ENCODE data around the gene CEBPA.

The CEBPA gene

DNA sequence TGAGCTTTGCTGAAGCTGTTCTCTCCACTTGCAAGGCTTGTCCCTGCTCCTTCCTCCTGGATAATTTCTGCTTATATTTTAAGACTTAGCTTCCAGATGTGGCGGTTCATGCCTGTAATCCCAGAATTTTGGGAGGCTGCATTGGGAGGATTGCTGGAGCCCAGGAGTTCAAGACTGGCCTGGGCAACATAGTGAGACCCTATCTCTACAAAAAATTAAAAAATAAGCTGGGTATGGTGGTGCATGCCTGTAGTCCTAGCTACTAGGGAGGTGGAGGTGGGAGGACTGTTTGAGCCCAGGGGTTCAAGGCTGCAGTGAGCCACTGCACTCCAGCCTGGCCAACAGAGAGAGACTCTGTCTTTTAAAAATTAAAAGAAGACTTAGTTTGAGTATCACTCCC is 31.6 kb downstream of the CEBPA start:
- DNase-seq = no peak

DNA sequence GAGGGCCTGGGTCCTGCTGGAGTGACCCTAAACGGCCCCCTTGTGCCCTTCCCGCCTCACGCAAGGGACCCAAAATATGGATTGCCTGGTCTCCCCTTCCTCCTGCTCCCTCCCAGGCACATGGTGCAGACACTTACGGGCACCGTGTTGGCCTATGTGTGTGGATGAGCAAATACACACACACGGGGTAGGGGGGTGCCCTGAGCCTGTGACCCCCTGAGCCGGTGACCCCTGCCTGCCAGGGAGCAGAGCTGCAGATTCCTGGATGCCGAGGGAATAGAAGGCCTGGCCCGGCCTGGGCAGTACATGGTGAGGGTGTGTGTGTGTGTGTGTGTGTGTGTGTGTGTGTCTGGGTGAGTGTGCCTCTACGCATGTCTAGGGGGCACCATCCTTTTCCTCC is 33.3 kb downstream of the CEBPA start:
- DNase-seq = no peak

DNA sequence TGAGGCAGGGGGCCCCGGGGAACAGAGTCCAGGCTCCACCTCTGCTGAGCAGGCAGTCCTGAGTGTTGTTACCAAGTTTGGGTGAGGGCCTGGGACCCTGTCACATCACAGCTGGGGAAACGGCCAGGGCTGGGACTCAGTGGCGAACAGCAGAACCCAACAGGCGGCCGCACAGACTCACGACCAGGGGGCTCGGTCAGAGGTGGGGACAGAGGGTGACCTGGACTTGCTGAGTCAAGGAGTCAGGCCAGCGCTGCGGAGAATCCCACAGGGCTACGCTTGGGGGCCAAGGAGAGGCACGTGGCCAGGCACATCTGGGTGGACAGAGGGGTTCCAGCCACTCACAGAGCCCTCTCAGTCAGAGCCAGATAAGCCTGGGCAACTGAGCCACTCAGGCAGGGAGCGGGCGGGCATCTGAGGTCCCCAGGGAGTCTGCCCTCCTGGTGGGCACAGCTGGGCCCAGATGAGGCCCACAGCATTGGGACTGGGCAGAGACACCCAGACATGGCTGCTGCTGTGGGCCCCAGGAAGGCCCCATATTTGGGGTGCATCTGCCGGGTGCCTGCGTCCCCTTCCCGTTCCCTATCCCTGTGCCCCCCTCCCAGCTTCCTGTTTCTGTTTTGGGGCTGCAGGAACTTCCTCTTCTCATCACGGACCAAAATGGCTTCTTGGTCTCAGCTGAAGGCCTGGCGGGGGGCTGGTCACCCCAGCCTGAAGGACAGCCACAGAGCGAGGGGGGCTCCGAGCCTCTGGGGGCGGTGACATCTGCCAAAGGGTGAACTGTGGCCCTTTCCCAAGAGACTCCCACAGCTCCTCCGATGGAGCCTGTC is 34.0 kb downstream of the CEBPA start:
- no peak for DNase-seq

DNA sequence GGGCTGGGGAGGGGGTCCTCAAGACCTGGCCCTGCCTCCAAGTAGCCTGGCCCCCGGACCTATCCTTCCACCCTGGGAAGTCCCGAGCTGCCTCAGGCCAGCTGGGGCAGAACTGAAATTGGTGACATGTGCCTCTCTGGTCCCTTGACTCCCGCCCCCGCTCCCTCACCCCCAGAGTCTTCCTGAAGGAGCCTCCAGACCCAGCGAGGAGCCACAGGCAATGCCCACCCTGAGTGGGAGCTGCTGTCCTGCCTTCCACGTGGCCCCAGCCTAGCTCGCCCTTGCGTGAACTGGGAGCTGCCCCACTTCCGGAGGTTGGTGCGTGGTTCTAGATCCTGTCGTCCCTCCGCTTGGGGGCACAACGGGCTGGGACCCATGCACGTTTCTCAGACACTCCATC is 34.6 kb downstream of the CEBPA start:
- no peak for DNase-seq

DNA sequence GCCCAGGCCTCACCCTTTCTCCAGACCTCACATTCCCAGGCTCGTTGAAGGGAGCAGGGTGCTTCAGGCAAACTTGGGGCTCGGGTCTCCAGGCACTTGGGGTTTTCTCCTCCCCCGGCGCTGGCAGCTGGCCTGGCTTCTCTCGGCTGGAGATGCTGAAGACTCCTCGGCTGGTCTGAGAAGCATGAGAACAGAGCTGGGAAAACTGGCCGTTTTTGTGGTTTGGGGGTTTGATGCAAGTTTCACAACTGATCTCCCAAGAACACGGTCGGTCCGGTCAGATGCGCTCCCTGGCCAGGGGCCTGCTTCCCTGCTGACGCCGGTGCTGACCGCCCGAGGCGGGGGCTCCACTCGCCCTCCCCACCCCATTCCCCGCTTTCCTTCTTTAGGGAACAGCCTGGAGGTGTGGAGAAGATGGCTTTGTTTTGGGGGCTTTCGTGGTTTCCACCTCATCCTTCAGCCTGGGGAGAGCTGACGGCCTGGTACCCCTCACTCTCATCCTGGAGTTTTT is 35.3 kb downstream of the CEBPA start:
- no peak for DNase-seq

DNA sequence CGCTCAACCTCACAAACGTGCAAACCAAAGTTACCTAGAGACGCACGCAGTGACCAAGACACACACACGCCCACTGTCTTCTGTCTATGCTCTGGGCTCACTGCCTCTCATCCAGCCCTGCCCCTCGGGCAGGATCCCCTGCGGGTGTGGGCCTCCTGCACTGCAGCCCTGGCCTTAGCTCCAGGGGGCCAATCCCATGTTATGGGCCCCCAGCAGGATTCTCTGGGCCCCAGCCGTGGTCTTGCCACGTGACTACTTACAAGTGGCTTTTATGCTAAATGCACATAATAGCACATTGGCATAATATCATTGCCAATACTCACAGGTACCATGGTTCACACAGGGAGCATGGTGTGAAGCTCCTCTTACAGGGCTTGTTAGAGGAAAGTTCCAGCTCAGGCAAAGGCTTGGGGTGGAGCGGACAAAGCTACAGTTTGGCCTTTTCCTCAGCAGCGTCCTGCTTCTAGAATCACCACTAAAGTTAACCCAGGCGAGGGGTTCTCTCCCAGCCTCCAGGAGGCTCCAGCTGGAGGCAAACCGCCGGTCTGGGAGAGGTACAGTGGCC is 37.4 kb downstream of the CEBPA start:
- DNase-seq = no peak

DNA sequence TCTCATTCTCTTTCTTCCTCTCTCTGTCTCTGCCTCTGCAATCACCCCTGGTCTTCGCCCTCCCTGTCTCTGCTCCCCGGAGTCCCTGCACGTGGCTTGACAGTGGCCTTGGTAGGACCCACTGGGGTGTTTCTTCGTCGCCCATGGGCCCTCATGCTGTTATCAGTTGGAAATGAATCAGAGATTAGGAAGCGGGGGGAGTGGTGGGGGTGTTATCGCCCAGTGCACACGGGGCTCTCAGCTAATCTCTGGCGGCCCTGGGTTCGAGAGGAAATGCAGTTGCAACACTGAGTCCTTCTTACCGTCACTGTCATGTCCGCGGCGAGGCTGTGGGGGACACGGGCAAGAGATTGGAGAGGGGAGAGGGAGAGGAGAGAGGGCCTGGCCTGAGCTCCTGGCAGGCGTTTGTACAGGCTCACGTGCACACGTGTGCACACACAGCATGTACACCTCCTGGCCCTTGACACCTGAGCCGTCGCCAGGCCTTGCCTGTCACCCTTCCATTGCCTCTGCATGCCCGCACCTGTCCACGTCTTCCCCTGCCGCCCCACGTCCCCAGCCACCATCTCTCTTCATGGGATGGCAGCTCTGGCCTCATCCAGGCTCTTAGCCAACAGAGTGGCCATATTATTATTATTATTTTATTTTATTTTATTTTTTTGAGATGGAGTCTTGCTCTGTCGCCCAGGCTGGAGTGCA is 38.9 kb downstream of the CEBPA start:
- DNase-seq = no peak

DNA sequence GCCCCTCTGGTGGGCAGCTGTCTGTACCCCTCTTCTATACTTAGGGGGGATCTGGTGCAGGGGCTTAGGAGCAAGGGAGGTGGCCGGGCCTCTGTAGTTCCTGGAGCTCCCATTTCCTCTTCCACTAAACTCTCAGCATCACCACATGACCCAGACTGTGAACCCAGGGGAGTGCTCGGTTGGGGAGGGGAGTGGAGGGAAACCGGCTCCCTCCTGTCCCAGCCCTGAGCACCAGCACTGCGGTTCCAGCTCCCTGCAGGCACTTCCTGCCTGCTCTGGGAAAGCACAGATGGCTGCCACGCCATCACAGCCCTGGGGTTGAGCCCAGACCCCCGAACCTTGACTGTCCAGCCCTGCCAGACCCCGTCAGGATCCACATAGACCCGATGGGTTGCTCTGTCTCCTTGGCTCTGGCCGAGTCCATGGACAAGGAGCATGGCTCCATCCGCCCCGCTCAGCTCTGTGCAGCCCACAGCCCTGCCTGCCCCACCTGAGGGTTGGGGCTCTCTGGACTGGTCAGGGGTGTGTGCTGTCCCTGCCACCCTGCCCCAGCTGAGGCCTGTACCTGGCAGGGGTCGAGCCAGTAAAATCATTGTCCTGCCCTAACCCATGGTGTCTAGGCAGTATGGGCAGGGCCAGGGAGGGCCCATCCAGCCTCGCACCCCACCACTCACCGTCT is 40.7 kb downstream of the CEBPA start:
- no peak for DNase-seq

DNA sequence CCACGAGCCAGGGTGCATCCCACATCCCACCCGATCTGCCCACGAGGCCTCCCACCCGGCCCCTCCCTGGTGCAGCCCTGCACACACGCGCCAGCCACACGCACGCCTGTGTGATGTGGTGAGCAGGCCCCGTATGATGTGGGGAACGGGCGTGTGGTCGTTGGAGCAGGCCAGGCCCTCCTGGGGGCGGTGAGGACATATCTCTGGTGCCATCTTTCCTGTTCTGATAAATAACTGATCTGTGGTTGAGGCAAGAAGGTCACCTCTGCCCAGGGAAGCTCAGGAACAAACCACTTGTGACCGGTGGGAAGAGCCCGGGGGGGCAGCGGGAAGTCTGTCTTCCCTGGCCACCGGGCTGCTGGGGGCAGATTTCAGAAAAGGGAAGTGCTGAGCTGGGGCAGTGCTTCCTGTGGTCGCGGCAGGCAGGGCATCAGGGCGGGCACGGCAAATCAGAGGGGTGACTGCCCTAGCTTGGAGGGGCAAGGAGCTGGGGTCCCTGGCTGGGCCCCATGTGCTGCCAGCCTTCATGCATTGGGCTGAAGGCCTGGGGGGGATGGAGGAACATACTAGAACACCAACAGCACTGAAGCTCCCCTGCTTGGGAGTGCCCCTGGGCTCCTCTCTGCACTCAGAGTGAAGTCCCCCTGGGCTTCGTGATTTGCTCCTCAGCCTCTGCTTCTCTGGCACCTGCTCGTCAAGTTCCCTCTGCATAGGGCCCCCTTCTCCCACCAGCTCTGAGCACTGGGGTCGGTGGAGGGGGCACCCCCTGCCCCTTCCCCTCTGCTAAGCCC is 41.5 kb downstream of the CEBPA start:
- no peak for DNase-seq

DNA sequence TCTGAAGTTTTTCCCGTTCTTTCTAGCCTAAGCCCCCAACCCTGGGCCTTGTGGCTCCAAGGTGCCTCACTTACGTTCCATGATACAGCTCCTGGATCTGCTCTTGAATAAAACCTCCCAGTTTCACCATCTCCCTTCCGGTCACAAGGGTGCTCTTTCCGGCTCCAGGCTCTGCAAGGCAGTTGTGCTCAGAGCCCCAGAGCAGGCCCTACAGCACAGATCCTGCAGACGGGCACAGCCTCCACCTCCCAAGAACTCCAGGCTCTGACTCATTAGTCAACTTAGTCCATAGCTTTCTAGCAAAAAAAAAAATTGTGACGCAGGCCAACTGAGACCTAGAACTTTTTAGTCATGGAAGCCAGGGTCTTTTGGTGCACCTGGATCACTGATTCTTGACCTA is 42.8 kb downstream of the CEBPA start:
- no peak for DNase-seq

DNA sequence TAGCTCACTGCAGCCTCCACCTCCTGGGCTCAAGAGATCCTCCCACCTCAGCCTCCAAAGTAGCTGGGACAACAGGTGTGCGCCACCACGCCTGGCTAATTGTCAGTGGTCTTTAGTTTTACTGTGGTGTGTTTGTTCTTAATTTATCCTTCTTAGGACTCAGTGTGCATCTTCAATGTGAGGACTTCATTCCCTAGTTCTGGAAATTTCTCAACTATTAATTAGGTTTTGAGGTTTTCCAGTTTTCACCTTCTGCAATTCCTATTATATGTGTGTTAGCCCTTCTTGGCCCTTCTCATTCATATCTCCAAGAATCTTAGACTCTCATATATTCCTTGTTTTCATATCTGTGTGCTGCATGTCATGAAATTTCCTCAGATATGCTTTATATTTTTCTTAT is 44.5 kb downstream of the CEBPA start:
- no peak for DNase-seq

DNA sequence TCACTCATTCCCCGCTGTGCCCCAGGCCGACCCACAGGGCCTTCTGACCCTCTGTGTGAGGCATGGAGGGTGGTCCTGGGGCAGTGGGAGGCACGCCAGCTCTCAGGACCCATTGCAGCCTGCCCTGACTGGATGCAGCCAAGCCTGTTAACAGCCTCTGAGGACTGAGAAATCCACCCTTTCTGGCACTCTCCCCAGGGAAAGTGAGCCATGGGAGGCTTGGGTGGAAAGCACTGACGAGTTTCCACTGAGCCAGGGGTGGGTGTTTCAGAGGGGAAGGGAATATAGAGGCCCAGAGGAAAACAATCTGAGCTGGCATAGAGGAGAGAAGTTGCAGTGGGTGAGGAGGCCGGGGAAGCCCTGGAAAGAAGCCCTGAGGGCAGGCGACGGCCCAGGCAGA is 46.1 kb downstream of the CEBPA start:
- DNase-seq = no peak

DNA sequence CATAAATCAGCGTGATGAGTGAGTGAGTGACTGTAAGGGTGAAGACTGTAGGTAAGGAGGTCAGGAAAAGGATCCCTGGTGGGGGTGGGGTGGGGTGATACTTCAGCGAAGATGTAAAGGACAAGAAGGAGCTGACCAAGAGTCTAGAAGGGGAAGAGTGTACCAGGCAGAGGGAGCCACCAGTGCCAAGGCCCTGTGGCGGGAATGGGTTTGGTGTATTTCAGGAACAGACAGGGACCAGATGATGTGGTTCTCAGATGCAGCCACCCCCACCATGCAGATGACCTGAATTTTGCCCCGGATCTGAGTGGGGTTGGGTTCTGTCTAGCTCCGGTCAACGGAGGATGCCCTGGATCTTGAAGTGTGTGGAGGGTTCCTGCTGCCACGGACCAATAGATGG is 46.6 kb downstream of the CEBPA start:
- DNase-seq = no peak

DNA sequence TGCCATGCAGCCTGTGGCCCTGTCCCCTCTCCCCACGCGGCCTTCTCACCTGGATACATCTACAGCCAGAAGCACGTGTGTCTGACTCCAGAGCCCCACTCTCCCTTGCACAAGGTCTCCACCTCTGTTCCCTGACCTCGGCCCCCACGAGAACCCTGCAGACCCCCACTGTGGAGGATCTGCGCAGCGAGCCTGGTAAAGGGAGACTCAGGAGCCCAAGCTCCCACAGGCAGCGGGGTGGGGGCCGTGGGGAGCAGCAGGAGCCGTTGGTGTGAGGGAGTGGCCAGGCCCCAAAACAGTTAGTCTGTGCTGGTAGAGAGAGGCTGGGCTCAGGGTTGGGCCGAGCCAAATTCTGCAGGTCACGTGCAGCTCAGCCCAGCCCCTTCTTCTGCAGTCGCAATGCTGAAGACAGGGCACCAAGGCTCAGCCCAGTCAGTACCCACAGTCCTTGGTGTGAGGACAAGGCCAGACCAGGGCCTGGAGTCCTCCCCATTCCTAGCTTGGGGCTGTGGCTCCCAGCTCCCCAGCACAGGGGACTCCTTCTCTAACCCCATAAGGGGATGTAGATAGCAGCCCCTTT is 48.0 kb downstream of the CEBPA start:
- no peak for DNase-seq

DNA sequence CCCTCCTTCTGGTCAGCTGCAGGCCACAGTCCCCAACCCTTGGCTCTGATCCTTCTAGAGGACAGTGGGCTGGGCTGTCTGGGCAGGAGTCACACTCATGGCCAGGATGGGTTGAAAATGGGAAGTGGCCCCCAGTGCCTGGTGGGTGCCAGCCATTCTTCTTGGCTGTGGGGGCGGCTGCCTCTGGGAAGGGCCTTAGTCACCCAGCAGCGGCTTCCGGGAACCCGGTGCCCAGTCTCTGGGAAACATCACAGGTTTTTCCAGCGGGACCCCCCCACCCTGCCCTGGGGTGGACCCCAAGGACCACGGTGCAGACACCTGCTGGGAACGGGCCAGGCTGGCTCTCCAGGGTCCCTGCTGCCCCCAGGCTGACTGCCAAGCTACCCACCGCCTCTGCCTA is 49.4 kb downstream of the CEBPA start:
- no peak for DNase-seq

DNA sequence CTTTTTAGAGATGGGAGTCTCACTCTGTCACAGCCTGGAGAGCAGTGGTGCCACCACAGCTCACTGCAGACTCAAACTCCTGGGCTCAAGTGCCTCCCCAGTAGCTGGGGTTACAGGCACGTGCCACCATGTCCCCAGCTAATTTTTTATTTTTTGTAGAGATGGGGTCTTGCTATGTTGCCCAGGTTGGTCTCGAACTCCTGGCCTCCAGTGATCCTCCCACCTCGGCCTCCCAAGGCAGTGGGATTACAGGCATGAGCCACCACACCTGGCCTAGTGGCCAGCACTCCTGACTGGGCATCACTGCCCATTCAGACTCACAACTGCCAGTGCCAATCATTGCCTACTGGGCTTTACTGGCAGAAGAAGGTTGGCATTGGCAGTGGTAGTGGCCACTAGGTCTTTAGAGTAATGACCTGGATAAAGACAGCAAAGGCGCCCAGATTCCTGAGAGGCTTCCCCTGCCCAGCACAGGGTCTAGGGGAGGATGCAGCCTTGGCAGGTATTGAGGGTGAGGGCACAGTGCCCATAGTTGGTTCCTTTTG is 49.8 kb downstream of the CEBPA start:
- DNase-seq = no peak

DNA sequence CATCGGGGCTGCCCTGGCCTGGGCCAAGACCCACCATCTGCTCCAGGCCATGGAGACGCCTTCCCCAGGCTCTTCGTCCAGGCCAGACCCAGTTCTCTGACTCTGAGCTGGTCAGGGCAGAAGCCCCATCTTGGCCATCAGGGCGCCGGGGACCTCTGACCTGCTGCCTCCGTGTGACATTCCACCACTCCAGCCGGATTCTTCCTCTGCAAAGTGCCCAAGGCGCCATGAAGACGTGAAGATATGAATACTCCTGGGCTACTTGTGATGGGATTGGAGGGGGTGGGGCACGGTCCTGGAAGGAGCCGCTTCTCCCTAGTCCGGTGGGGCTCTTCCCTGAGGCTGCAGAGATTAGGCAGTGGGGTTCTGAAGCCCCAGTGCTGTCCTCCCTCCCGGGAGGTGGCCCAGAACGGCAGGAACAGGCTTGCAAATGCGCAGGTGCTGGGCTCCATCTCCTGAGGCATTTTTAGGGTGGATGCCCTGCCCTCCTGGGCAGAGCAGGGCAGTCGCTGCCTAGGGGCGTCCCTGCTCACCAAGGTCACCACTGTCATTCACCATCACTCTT is 50.7 kb downstream of the CEBPA start:
- DNase-seq = no peak

DNA sequence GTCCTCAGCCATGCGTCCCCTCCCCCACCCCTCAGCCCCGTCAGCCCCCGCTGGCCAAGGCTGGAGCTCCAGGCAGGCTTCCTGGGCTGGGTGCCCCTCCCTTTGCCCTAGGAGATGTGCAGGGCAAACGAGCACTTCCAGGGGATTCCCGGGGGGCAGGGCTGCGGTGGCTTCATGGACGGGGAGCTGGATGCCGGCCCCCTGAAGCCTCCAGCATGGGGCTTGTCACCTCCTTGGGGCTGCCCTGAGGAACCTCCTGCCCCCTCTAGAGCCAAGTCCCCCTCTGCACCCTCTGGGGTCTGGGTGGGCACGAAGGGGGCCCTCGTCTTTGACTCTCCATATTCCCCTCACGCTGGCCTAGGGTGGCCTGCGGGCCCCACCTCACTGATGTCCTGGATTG is 51.3 kb downstream of the CEBPA start:
- no peak for DNase-seq

DNA sequence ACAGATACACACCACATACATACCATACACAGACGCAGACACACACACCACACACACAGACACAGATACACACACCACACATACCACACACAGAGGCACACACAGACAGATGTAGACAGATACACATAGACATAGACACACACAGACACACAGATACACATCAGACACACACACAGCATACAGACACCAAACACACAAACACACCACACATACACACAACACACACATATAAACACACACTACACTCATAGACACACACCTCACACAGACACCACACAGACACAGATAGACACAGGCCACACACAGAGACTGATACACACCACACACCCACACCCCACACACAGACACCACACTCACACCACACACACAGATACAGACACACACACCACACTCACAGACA is 51.8 kb downstream of the CEBPA start:
- no peak for DNase-seq
